ENCODE measurements around the gene ABCB4. TPM values are rescaled to one million over a fixed set of nuclear protein-coding genes. Genes with fewer than 3 reads are reported as not detected.

Gene ABCB4
- total and polyA plus RNA-seq, 2 donors from 2014 or later, result 2.0 TPM

GRCh38 chr7:87517136-87517815 is 41.8 kb upstream of the ABCB4 start:
- intact Hi-C loops (cut with DNase I), result no loop called here
- H3K4me3 ChIP-seq (ENCODE audit: low read length in 3 of 3), result no peak overlapping the region
- no peaks in the 10 kb centered on the region for H3K27me3 ChIP-seq (ENCODE audit: control insufficient read depth, insufficient read depth, low read length)
- peaks cover 0 to 21% (median 4%) of the 10 kb centered on the region in 3 donors for H3K36me3 ChIP-seq (ENCODE audit: control insufficient read depth in 2 of 3, insufficient read depth in 3 of 3, low read length in 3 of 3)
- H3K9me3 ChIP-seq (ENCODE audit: control insufficient read depth in 2 of 3, insufficient read depth in 1 of 3, low read length in 3 of 3), result no peaks in the 10 kb centered on the region
- no peak for TF ChIP-seq CTCF (IDR thresholded peaks at IDR 0.05; ENCODE audit: borderline replicate concordance, extremely low read depth, insufficient read depth)
- no peak overlapping the region for H3K27ac ChIP-seq (ENCODE audit: low read depth in 2 of 2, low read length in 2 of 2)
- DNase-seq, result no peak
- H3K9ac ChIP-seq (ENCODE audit: low read length in 3 of 3), result no peak overlapping the region
- H3K4me1 ChIP-seq (ENCODE audit: control insufficient read depth in 2 of 3, insufficient read depth in 2 of 3, low read depth in 1 of 3, low read length in 3 of 3), result no peaks in the 10 kb centered on the region
- FAIRE-seq, result no peak

- H3K4me1 ChIP-seq (ENCODE audit: control insufficient read depth in 2 of 3, insufficient read depth in 2 of 3, low read depth in 1 of 3, low read length in 3 of 3), result no peaks in the 10 kb centered on the region
- DNase-seq (no peak), FAIRE-seq (no peak)
- no peak overlapping the region for H3K9ac ChIP-seq (ENCODE audit: low read length in 3 of 3)
- no peaks in the 10 kb centered on the region for H3K27me3 ChIP-seq (ENCODE audit: control insufficient read depth, insufficient read depth, low read length)
- H3K9me3 ChIP-seq (ENCODE audit: control insufficient read depth in 2 of 3, insufficient read depth in 1 of 3, low read length in 3 of 3), result no peaks in the 10 kb centered on the region
- no peak overlapping the region for H3K27ac ChIP-seq (ENCODE audit: low read depth in 2 of 2, low read length in 2 of 2)
- intact Hi-C loops (cut with DNase I), result no loop called here
- no peak overlapping the region for H3K4me3 ChIP-seq (ENCODE audit: low read length in 3 of 3)
- TF ChIP-seq CTCF (IDR thresholded peaks at IDR 0.05; ENCODE audit: borderline replicate concordance, extremely low read depth, insufficient read depth), result no peak
- H3K36me3 ChIP-seq (ENCODE audit: control insufficient read depth in 2 of 3, insufficient read depth in 3 of 3, low read length in 3 of 3), result peaks cover 0 to 28% (median 0%) of the 10 kb centered on the region in 3 donors
Observed at GRCh38 chr7:87513735-87514335, 38.4 kb upstream of the ABCB4 start.

GRCh38 chr7:87512906-87513305 is 37.4 kb upstream of the ABCB4 start:
- H3K4me3 ChIP-seq (ENCODE audit: low read length in 3 of 3), result no peak overlapping the region
- DNase-seq (no peak), FAIRE-seq (no peak)
- H3K27ac ChIP-seq (ENCODE audit: low read depth in 2 of 2, low read length in 2 of 2), result no peak overlapping the region
- peaks cover 0 to 32% (median 7%) of the 10 kb centered on the region in 3 donors for H3K36me3 ChIP-seq (ENCODE audit: control insufficient read depth in 2 of 3, insufficient read depth in 3 of 3, low read length in 3 of 3)
- no peak for TF ChIP-seq CTCF (IDR thresholded peaks at IDR 0.05; ENCODE audit: borderline replicate concordance, extremely low read depth, insufficient read depth)
- H3K4me1 ChIP-seq (ENCODE audit: control insufficient read depth in 2 of 3, insufficient read depth in 2 of 3, low read depth in 1 of 3, low read length in 3 of 3), result no peaks in the 10 kb centered on the region
- no peaks in the 10 kb centered on the region for H3K27me3 ChIP-seq (ENCODE audit: control insufficient read depth, insufficient read depth, low read length)
- H3K9me3 ChIP-seq (ENCODE audit: control insufficient read depth in 2 of 3, insufficient read depth in 1 of 3, low read length in 3 of 3), result no peaks in the 10 kb centered on the region
- intact Hi-C loops (cut with DNase I), result no loop called here
- no peak overlapping the region for H3K9ac ChIP-seq (ENCODE audit: low read length in 3 of 3)
